Measurements from ENCODE around the gene TMEM47. TPM values are rescaled to one million over a fixed set of nuclear protein-coding genes. Genes with fewer than 3 reads are reported as not detected.

Gene TMEM47
- total and polyA plus RNA-seq, 2 experiments from 2014 or later: 25.4 to 56.7 TPM

DNA sequence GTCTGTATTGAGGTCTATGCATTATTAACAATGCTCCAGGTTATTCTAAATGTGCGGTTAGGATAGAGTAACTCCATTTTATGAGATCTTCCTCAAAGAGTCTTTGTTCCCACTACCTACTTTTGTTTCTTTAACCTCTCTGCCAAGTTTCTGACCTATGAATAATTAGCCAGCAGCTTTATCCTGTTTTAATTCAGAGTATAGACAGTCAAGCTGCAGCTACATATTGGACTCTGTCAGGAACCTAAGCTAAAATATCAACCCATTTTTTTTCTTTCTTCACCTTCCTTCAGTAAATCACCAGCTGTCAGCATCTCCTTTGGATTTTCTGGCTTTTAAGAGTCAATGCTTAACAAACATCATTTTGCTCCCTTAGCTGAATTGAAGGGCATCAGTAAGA, 72.3 kb downstream of the TMEM47 start (continued):
- TF ChIP-seq, protein P1, sequence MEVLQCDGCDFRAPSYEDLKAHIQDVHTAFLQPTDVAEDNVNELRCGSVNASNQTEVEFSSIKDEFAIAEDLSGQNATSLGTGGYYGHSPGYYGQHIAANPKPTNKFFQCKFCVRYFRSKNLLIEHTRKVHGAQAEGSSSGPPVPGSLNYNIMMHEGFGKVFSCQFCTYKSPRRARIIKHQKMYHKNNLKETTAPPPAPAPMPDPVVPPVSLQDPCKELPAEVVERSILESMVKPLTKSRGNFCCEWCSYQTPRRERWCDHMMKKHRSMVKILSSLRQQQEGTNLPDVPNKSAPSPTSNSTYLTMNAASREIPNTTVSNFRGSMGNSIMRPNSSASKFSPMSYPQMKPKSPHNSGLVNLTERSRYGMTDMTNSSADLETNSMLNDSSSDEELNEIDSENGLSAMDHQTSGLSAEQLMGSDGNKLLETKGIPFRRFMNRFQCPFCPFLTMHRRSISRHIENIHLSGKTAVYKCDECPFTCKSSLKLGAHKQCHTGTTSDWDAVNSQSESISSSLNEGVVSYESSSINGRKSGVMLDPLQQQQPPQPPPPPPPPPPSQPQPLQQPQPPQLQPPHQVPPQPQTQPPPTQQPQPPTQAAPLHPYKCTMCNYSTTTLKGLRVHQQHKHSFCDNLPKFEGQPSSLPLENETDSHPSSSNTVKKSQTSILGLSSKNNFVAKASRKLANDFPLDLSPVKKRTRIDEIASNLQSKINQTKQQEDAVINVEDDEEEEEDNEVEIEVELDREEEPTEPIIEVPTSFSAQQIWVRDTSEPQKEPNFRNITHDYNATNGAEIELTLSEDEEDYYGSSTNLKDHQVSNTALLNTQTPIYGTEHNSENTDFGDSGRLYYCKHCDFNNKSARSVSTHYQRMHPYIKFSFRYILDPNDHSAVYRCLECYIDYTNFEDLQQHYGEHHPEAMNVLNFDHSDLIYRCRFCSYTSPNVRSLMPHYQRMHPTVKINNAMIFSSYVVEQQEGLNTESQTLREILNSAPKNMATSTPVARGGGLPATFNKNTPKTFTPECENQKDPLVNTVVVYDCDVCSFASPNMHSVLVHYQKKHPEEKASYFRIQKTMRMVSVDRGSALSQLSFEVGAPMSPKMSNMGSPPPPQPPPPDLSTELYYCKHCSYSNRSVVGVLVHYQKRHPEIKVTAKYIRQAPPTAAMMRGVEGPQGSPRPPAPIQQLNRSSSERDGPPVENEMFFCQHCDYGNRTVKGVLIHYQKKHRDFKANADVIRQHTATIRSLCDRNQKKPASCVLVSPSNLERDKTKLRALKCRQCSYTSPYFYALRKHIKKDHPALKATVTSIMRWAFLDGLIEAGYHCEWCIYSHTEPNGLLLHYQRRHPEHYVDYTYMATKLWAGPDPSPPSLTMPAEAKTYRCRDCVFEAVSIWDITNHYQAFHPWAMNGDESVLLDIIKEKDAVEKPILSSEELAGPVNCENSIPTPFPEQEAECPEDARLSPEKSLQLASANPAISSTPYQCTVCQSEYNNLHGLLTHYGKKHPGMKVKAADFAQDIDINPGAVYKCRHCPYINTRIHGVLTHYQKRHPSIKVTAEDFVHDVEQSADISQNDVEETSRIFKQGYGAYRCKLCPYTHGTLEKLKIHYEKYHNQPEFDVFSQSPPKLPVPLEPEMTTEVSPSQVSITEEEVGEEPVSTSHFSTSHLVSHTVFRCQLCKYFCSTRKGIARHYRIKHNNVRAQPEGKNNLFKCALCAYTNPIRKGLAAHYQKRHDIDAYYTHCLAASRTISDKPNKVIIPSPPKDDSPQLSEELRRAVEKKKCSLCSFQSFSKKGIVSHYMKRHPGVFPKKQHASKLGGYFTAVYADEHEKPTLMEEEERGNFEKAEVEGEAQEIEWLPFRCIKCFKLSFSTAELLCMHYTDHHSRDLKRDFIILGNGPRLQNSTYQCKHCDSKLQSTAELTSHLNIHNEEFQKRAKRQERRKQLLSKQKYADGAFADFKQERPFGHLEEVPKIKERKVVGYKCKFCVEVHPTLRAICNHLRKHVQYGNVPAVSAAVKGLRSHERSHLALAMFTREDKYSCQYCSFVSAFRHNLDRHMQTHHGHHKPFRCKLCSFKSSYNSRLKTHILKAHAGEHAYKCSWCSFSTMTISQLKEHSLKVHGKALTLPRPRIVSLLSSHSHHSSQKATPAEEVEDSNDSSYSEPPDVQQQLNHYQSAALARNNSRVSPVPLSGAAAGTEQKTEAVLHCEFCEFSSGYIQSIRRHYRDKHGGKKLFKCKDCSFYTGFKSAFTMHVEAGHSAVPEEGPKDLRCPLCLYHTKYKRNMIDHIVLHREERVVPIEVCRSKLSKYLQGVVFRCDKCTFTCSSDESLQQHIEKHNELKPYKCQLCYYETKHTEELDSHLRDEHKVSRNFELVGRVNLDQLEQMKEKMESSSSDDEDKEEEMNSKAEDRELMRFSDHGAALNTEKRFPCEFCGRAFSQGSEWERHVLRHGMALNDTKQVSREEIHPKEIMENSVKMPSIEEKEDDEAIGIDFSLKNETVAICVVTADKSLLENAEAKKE (CRISPR knock-in tag; IDR thresholded peaks at IDR 0.05): no peak

DNA sequence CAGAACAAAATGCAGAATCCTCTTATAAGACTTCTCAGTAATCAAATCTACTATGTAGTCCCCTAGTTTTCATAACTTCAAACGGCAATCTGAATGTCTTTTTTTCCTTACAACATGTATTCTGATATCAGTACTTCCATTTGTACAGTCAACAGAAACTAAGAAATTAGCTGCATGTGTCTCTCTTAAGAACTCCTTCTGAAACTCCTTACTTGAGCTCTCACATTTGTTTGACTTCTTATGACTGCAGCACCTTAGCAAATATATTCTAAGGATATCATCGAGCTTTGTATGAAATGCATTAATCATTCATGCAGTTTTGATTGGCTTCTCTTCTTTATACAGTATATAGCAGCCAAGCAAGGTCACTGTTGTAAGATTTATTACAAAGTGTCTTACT, 77.0 kb downstream of the TMEM47 start:
- H3K27me3 ChIP-seq (ENCODE audit: insufficient read depth): no peaks in the 10 kb centered on the region
- H3K36me3 Mint-ChIP-seq (ENCODE audit: low read depth): no peaks in the 10 kb centered on the region

More for the DNA sequence above, 77.0 kb downstream of the TMEM47 start:
- no peak overlapping the region for H3K27ac ChIP-seq (ENCODE audit: low read depth)
- H3K79me2 ChIP-seq (replicated peaks; ENCODE audit: insufficient read depth): no peaks in the 10 kb centered on the region
- Mint-ChIP-seq H3K4me1 (peaks cover 28% of the 10 kb centered on the region), H3K9me3 (no peaks in the 10 kb centered on the region), H3K4me3 (no peak overlapping the region), H3K27ac (no peak overlapping the region), H3K27me3 (ENCODE audit: insufficient read depth, low read depth, poor library complexity) (peaks cover 3% of the 10 kb centered on the region)
- DNase-seq (ENCODE audit: low spot score): no peak
- H3F3A ChIP-seq (replicated peaks; ENCODE audit: low read depth): no peaks in the 10 kb centered on the region
- H3K4me2 ChIP-seq: no peak overlapping the region
- ATAC-seq: no peak
- H4K20me1 ChIP-seq (replicated peaks; ENCODE audit: insufficient read depth): no peaks in the 10 kb centered on the region
- H3K4me3 ChIP-seq: no peak overlapping the region
- peaks cover 31% of the 10 kb centered on the region for H3K4me1 ChIP-seq (ENCODE audit: insufficient read depth)
- H2AFZ ChIP-seq: no peak overlapping the region
- TF ChIP-seq JUNB (IDR thresholded peaks at IDR 0.05; ENCODE audit: unreplicated experiment): no peak
- no peak for TF ChIP-seq STAT1 (IDR thresholded peaks at IDR 0.05; ENCODE audit: unreplicated experiment)
- TF ChIP-seq, protein P2, sequence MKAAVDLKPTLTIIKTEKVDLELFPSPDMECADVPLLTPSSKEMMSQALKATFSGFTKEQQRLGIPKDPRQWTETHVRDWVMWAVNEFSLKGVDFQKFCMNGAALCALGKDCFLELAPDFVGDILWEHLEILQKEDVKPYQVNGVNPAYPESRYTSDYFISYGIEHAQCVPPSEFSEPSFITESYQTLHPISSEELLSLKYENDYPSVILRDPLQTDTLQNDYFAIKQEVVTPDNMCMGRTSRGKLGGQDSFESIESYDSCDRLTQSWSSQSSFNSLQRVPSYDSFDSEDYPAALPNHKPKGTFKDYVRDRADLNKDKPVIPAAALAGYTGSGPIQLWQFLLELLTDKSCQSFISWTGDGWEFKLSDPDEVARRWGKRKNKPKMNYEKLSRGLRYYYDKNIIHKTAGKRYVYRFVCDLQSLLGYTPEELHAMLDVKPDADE (IDR thresholded peaks at IDR 0.05): no peak
- H3K9me2 ChIP-seq (ENCODE audit: insufficient read depth): no peaks in the 10 kb centered on the region
- H3K36me3 ChIP-seq (ENCODE audit: insufficient read depth): no peaks in the 10 kb centered on the region

All from GM23338 (cell line).